GM18499 (cell line): ENCODE measurements around the gene MBOAT2.

ENCODE experiments used
- ATAC-seq: cut with Tn5 transposase; IDR thresholded peaks from one replicate; pipeline ENCODE4 v1.9.1; 2021; ENCODE audit warnings: moderate number of reproducible peaks; ENCODE audit not compliant: insufficient read depth, unreplicated experiment

Gene MBOAT2

GRCh38 chr2:8870441-8870840 lies 133.0 kb downstream of the MBOAT2 start:
- ATAC-seq = no peak

- ATAC-seq = no peak
Observed at GRCh38 chr2:8867363-8867762, 136.1 kb downstream of the MBOAT2 start.

- no peak for ATAC-seq
Observed at GRCh38 chr2:8863331-8863953, 140.0 kb downstream of the MBOAT2 start.

GRCh38 chr2:8862230-8862629 lies 141.3 kb downstream of the MBOAT2 start:
- ATAC-seq = no peak

GRCh38 chr2:8861797-8862196 lies 141.7 kb downstream of the MBOAT2 start:
- no peak for ATAC-seq

- ATAC-seq = no peak
Observed at GRCh38 chr2:8860239-8860638, 143.2 kb downstream of the MBOAT2 start.

GRCh38 chr2:8858910-8859309 lies 144.6 kb downstream of the MBOAT2 start:
- ATAC-seq = no peak

- no peak for ATAC-seq
Observed at GRCh38 chr2:8858264-8858663, 145.2 kb downstream of the MBOAT2 start.

GRCh38 chr2:8857709-8858108 lies 145.8 kb downstream of the MBOAT2 start:
- ATAC-seq = no peak

GRCh38 chr2:8856176-8856575 lies 147.3 kb downstream of the MBOAT2 start:
- no peak for ATAC-seq

GRCh38 chr2:8855010-8855409 lies 148.5 kb downstream of the MBOAT2 start:
- no peak for ATAC-seq

GRCh38 chr2:8853426-8853825 lies 150.1 kb downstream of the MBOAT2 start:
- ATAC-seq = no peak

GRCh38 chr2:8851811-8852560 lies 151.5 kb downstream of the MBOAT2 start:
- no peak for ATAC-seq

- ATAC-seq = no peak
Observed at GRCh38 chr2:8850845-8851487, 152.5 kb downstream of the MBOAT2 start.

- ATAC-seq = no peak
Observed at GRCh38 chr2:8849327-8849726, 154.2 kb downstream of the MBOAT2 start.

GRCh38 chr2:8848328-8849100 lies 155.0 kb downstream of the MBOAT2 start:
- ATAC-seq = no peak

- ATAC-seq = no peak
Observed at GRCh38 chr2:8847400-8847799, 156.1 kb downstream of the MBOAT2 start.

GRCh38 chr2:8841932-8842331 lies 161.6 kb downstream of the MBOAT2 start:
- ATAC-seq = no peak

- no peak for ATAC-seq
Observed at GRCh38 chr2:8840475-8841091, 162.9 kb downstream of the MBOAT2 start.

GRCh38 chr2:8839189-8839965 lies 164.1 kb downstream of the MBOAT2 start:
- ATAC-seq = no peak
